NCI-H748 treated with DMSO at 0.1 percent for 48 hours (cell line): ENCODE results near the gene SENP3.

Source experiments
- DNase-seq: peaks from one replicate; lab custom pipeline; 2025; lab: John Stamatoyannopoulos, UW

The SENP3 gene

GRCh38 chr17:7556627-7557026 is 5.1 kb upstream of the SENP3 start:
- no peak for DNase-seq

GRCh38 chr17:7557147-7557764 is 4.5 kb upstream of the SENP3 start:
- no peak for DNase-seq

GRCh38 chr17:7557775-7558543 is 3.8 kb upstream of the SENP3 start:
- no peak for DNase-seq

GRCh38 chr17:7558544-7559319 is 3.0 kb upstream of the SENP3 start, which contains the start of gene TNFSF13:
TNFSF13 (plus strand) TSS chr17:7558750; CDS start chr17:7559040, 290 bp downstream.
- DNase-seq = no peak

- DNase-seq = no peak
Measured at GRCh38 chr17:7559320-7560171, 2.2 kb upstream of the SENP3 start.

GRCh38 chr17:7560172-7561027 is 1.3 kb upstream of the SENP3 start:
- no peak for DNase-seq

GRCh38 chr17:7561028-7561575 is 617 bp upstream of the SENP3 start:
- peak; percentile 91 for DNase-seq

- DNase-seq = no peak
Measured at GRCh38 chr17:7562208-7562605, 488 bp downstream of the SENP3 start.

- no peak for DNase-seq
Measured at GRCh38 chr17:7563115-7563869, 1.6 kb downstream of the SENP3 start.

- no peak for DNase-seq
Measured at GRCh38 chr17:7569571-7569970, 7.9 kb downstream of the SENP3 start.

GRCh38 chr17:7570351-7570750 is 8.6 kb downstream of the SENP3 start:
- DNase-seq = no peak

GRCh38 chr17:7572338-7572587 is 10.5 kb downstream of the SENP3 start:
- no peak for DNase-seq

GRCh38 chr17:7572588-7573323 is 11.0 kb downstream of the SENP3 start:
- peak; percentile 98 for DNase-seq

- peak; percentile 86 for DNase-seq
Measured at GRCh38 chr17:7573324-7574080, 11.8 kb downstream of the SENP3 start.

- DNase-seq = no peak
Measured at GRCh38 chr17:7574176-7574953, 12.6 kb downstream of the SENP3 start.

- no peak for DNase-seq
Measured at GRCh38 chr17:7575481-7575883, 13.8 kb downstream of the SENP3 start.

GRCh38 chr17:7575959-7576358 is 14.2 kb downstream of the SENP3 start:
- no peak for DNase-seq

- no peak for DNase-seq
Measured at GRCh38 chr17:7576432-7576937, 14.8 kb downstream of the SENP3 start.
